ENCODE measurements around the gene DCST2. TPM values are rescaled to one million over a fixed set of nuclear protein-coding genes. Genes with fewer than 3 reads are reported as not detected.

Gene DCST2
- total and polyA plus RNA-seq, 10 of the 15 experiments (the other 5 are each of a cell fraction or from before 2014, with no cell fraction given): 0.33 to 0.41 (median 0.36) TPM; not detected in 7

- H3K79me2 ChIP-seq (ENCODE audit: control insufficient read depth, insufficient read depth, low read length): no peaks in the 10 kb centered on the region; the same call in 1 of the 2 replicates
- H3K27ac ChIP-seq (ENCODE audit: control insufficient read depth, insufficient read depth): no peak overlapping the region
- in situ Hi-C loops (cut with MboI): no loop called here
- 74% methylated on average over 8 of the region's 8 CpGs for WGBS (ENCODE audit: insufficient coverage, insufficient replicate concordance, low lambda C conversion rate, missing lambda C conversion rate)
- H3K9ac ChIP-seq (ENCODE audit: control insufficient read depth, insufficient read depth, low read length): no peak overlapping the region
- no peak overlapping the region for H3K4me2 ChIP-seq (ENCODE audit: control insufficient read depth, insufficient read depth)
- intact Hi-C loops (cut with micrococcal nuclease; ENCODE audit: unreplicated experiment): no loop called here
- no peaks in the 10 kb centered on the region for H3K27me3 ChIP-seq (replicated peaks in 1 of 2; ENCODE audit: control insufficient read depth in 2 of 2, insufficient read depth in 2 of 2, low read length in 1 of 2)
- FAIRE-seq: no peak
- ChIA-PET SMC1A (ENCODE audit: uncharacterized antibody, unreplicated experiment) (no interaction called here), RAD21 (ENCODE audit: unreplicated experiment) (interaction anchor here (1.0 to 2.0 kb wide), 2 partner anchors 11 to 13 kb away, joined by 3 to 5 read pairs; no protein-coding TSS in a partner anchor), POLR2A (no interaction called here), CTCF (interaction anchor here (1.1 to 6.1 kb wide), 5 partner anchors 9 to 55 kb away, joined by 3 to 121 read pairs (median 7); partner anchors contain the start of gene LENEP)
- H3K4me3 ChIP-seq: no peak overlapping the region
- no peak overlapping the region for H2AFZ ChIP-seq (ENCODE audit: control insufficient read depth, low read depth, low read length)
- H4K20me1 ChIP-seq (ENCODE audit: control insufficient read depth, insufficient read depth): no peaks in the 10 kb centered on the region
- no peak for ATAC-seq
- no peak for DNase-seq (ENCODE audit: low read depth, low spot score)
- BruUV-seq (replicated peaks): no TSS peak
- peaks cover 13% of the 10 kb centered on the region for H3K4me1 ChIP-seq (ENCODE audit: control insufficient read depth, insufficient read depth, low read length)
- TF ChIP-seq ELK1 (IDR thresholded peaks at IDR 0.05; ENCODE audit: low read depth, low read length): no peak
- no peak for TF ChIP-seq ZSCAN29 (IDR thresholded peaks at IDR 0.05)
- no peaks in the 10 kb centered on the region for H3K9me3 ChIP-seq (replicated peaks; ENCODE audit: control insufficient read depth, insufficient read depth, low read length)
- no peaks in the 10 kb centered on the region for H3K36me3 ChIP-seq (ENCODE audit: control insufficient read depth in 2 of 2, insufficient read depth in 2 of 2, low read length in 1 of 2)
These were observed 15.1 kb upstream of the DCST2 start for GRCh38 chr1:155048449-155049334.
